ENCODE results near the gene TTC7B.

TTC7B gene

GRCh38 chr14:90730206-90730766 lies 85.9 kb downstream of the TTC7B start:
- Histone ChIP-seq H3K4me3 (ENCODE audit: low read length) (no peak overlapping the region), H3K36me3 (ENCODE audit: control insufficient read depth, low read depth, low read length) (no peaks in the 10 kb centered on the region), H3K27me3 (ENCODE audit: control insufficient read depth, insufficient read depth, low read length) (no peaks in the 10 kb centered on the region), H3K9me3 (ENCODE audit: control insufficient read depth, low read depth, low read length) (no peaks in the 10 kb centered on the region), H3K4me1 (ENCODE audit: control insufficient read depth, low read depth, low read length) (no peaks in the 10 kb centered on the region), H3K9ac (ENCODE audit: low read length) (no peak overlapping the region), H3K27ac (ENCODE audit: low read length) (no peak overlapping the region)

- H3K27me3 ChIP-seq (ENCODE audit: control insufficient read depth, insufficient read depth, low read length) = no peaks in the 10 kb centered on the region
- H3K4me3 ChIP-seq (ENCODE audit: low read length) = no peak overlapping the region
- H3K9ac ChIP-seq (ENCODE audit: low read length) = no peak overlapping the region
- no peaks in the 10 kb centered on the region for H3K36me3 ChIP-seq (ENCODE audit: control insufficient read depth, low read depth, low read length)
- no peak overlapping the region for H3K27ac ChIP-seq (ENCODE audit: low read length)
- no peaks in the 10 kb centered on the region for H3K4me1 ChIP-seq (ENCODE audit: control insufficient read depth, low read depth, low read length)
- H3K9me3 ChIP-seq (ENCODE audit: control insufficient read depth, low read depth, low read length) = no peaks in the 10 kb centered on the region
These were observed 87.3 kb downstream of the TTC7B start for GRCh38 chr14:90728951-90729350.

- Histone ChIP-seq H3K27me3 (ENCODE audit: control insufficient read depth, insufficient read depth, low read length) (no peaks in the 10 kb centered on the region), H3K4me3 (ENCODE audit: low read length) (no peak overlapping the region), H3K36me3 (ENCODE audit: control insufficient read depth, low read depth, low read length) (no peaks in the 10 kb centered on the region), H3K9me3 (ENCODE audit: control insufficient read depth, low read depth, low read length) (no peaks in the 10 kb centered on the region), H3K27ac (ENCODE audit: low read length) (no peak overlapping the region), H3K9ac (ENCODE audit: low read length) (no peak overlapping the region), H3K4me1 (ENCODE audit: control insufficient read depth, low read depth, low read length) (no peaks in the 10 kb centered on the region)
These were observed 89.1 kb downstream of the TTC7B start for GRCh38 chr14:90727082-90727481.

GRCh38 chr14:90726656-90727055 lies 89.6 kb downstream of the TTC7B start:
- no peak overlapping the region for H3K27ac ChIP-seq (ENCODE audit: low read length)
- H3K4me1 ChIP-seq (ENCODE audit: control insufficient read depth, low read depth, low read length) = no peaks in the 10 kb centered on the region
- H3K4me3 ChIP-seq (ENCODE audit: low read length) = no peak overlapping the region
- H3K36me3 ChIP-seq (ENCODE audit: control insufficient read depth, low read depth, low read length) = no peaks in the 10 kb centered on the region
- H3K27me3 ChIP-seq (ENCODE audit: control insufficient read depth, insufficient read depth, low read length) = no peaks in the 10 kb centered on the region
- no peaks in the 10 kb centered on the region for H3K9me3 ChIP-seq (ENCODE audit: control insufficient read depth, low read depth, low read length)
- H3K9ac ChIP-seq (ENCODE audit: low read length) = no peak overlapping the region

- H3K4me1 ChIP-seq (ENCODE audit: control insufficient read depth, low read depth, low read length) = no peaks in the 10 kb centered on the region
- no peak overlapping the region for H3K27ac ChIP-seq (ENCODE audit: low read length)
- H3K27me3 ChIP-seq (ENCODE audit: control insufficient read depth, insufficient read depth, low read length) = no peaks in the 10 kb centered on the region
- no peak overlapping the region for H3K9ac ChIP-seq (ENCODE audit: low read length)
- H3K36me3 ChIP-seq (ENCODE audit: control insufficient read depth, low read depth, low read length) = no peaks in the 10 kb centered on the region
- no peak overlapping the region for H3K4me3 ChIP-seq (ENCODE audit: low read length)
- no peaks in the 10 kb centered on the region for H3K9me3 ChIP-seq (ENCODE audit: control insufficient read depth, low read depth, low read length)
These were observed 91.4 kb downstream of the TTC7B start for GRCh38 chr14:90724866-90725265.

GRCh38 chr14:90722590-90722989 lies 93.6 kb downstream of the TTC7B start:
- H3K9ac ChIP-seq (ENCODE audit: low read length) = no peak overlapping the region
- peaks cover 7% of the 10 kb centered on the region for H3K4me1 ChIP-seq (ENCODE audit: control insufficient read depth, low read depth, low read length)
- H3K9me3 ChIP-seq (ENCODE audit: control insufficient read depth, low read depth, low read length) = no peaks in the 10 kb centered on the region
- H3K36me3 ChIP-seq (ENCODE audit: control insufficient read depth, low read depth, low read length) = no peaks in the 10 kb centered on the region
- no peak overlapping the region for H3K27ac ChIP-seq (ENCODE audit: low read length)
- H3K27me3 ChIP-seq (ENCODE audit: control insufficient read depth, insufficient read depth, low read length) = no peaks in the 10 kb centered on the region
- H3K4me3 ChIP-seq (ENCODE audit: low read length) = no peak overlapping the region

GRCh38 chr14:90721619-90722305 lies 94.5 kb downstream of the TTC7B start:
- Histone ChIP-seq H3K27me3 (ENCODE audit: control insufficient read depth, insufficient read depth, low read length) (no peaks in the 10 kb centered on the region), H3K27ac (ENCODE audit: low read length) (no peak overlapping the region), H3K9ac (ENCODE audit: low read length) (no peak overlapping the region), H3K36me3 (ENCODE audit: control insufficient read depth, low read depth, low read length) (no peaks in the 10 kb centered on the region), H3K4me1 (ENCODE audit: control insufficient read depth, low read depth, low read length) (peaks cover 9% of the 10 kb centered on the region), H3K9me3 (ENCODE audit: control insufficient read depth, low read depth, low read length) (no peaks in the 10 kb centered on the region), H3K4me3 (ENCODE audit: low read length) (no peak overlapping the region)

- Histone ChIP-seq H3K4me1 (ENCODE audit: control insufficient read depth, low read depth, low read length) (peaks cover 13% of the 10 kb centered on the region), H3K27ac (ENCODE audit: low read length) (no peak overlapping the region), H3K9me3 (ENCODE audit: control insufficient read depth, low read depth, low read length) (no peaks in the 10 kb centered on the region), H3K27me3 (ENCODE audit: control insufficient read depth, insufficient read depth, low read length) (no peaks in the 10 kb centered on the region), H3K4me3 (ENCODE audit: low read length) (no peak overlapping the region), H3K36me3 (ENCODE audit: control insufficient read depth, low read depth, low read length) (no peaks in the 10 kb centered on the region), H3K9ac (ENCODE audit: low read length) (no peak overlapping the region)
These were observed 95.4 kb downstream of the TTC7B start for GRCh38 chr14:90720832-90721231.

GRCh38 chr14:90720336-90720735 lies 95.9 kb downstream of the TTC7B start:
- H3K4me1 ChIP-seq (ENCODE audit: control insufficient read depth, low read depth, low read length) = peaks cover 13% of the 10 kb centered on the region
- H3K36me3 ChIP-seq (ENCODE audit: control insufficient read depth, low read depth, low read length) = no peaks in the 10 kb centered on the region
- no peak overlapping the region for H3K4me3 ChIP-seq (ENCODE audit: low read length)
- no peaks in the 10 kb centered on the region for H3K27me3 ChIP-seq (ENCODE audit: control insufficient read depth, insufficient read depth, low read length)
- H3K9me3 ChIP-seq (ENCODE audit: control insufficient read depth, low read depth, low read length) = no peaks in the 10 kb centered on the region
- H3K9ac ChIP-seq (ENCODE audit: low read length) = no peak overlapping the region
- H3K27ac ChIP-seq (ENCODE audit: low read length) = no peak overlapping the region

GRCh38 chr14:90717916-90718315 lies 98.3 kb downstream of the TTC7B start:
- Histone ChIP-seq H3K27me3 (ENCODE audit: control insufficient read depth, insufficient read depth, low read length) (no peaks in the 10 kb centered on the region), H3K9me3 (ENCODE audit: control insufficient read depth, low read depth, low read length) (no peaks in the 10 kb centered on the region), H3K27ac (ENCODE audit: low read length) (no peak overlapping the region), H3K4me1 (ENCODE audit: control insufficient read depth, low read depth, low read length) (peaks cover 13% of the 10 kb centered on the region), H3K36me3 (ENCODE audit: control insufficient read depth, low read depth, low read length) (no peaks in the 10 kb centered on the region), H3K9ac (ENCODE audit: low read length) (no peak overlapping the region), H3K4me3 (ENCODE audit: low read length) (no peak overlapping the region)

- no peaks in the 10 kb centered on the region for H3K36me3 ChIP-seq (ENCODE audit: control insufficient read depth, low read depth, low read length)
- H3K4me3 ChIP-seq (ENCODE audit: low read length) = no peak overlapping the region
- no peaks in the 10 kb centered on the region for H3K27me3 ChIP-seq (ENCODE audit: control insufficient read depth, insufficient read depth, low read length)
- no peak overlapping the region for H3K27ac ChIP-seq (ENCODE audit: low read length)
- H3K9me3 ChIP-seq (ENCODE audit: control insufficient read depth, low read depth, low read length) = no peaks in the 10 kb centered on the region
- H3K4me1 ChIP-seq (ENCODE audit: control insufficient read depth, low read depth, low read length) = peaks cover 13% of the 10 kb centered on the region
- H3K9ac ChIP-seq (ENCODE audit: low read length) = no peak overlapping the region
These were observed 100.2 kb downstream of the TTC7B start for GRCh38 chr14:90715993-90716392.

- Histone ChIP-seq H3K4me1 (ENCODE audit: control insufficient read depth, low read depth, low read length) (peaks cover 13% of the 10 kb centered on the region), H3K9me3 (ENCODE audit: control insufficient read depth, low read depth, low read length) (no peaks in the 10 kb centered on the region), H3K36me3 (ENCODE audit: control insufficient read depth, low read depth, low read length) (no peaks in the 10 kb centered on the region), H3K4me3 (ENCODE audit: low read length) (no peak overlapping the region), H3K9ac (ENCODE audit: low read length) (no peak overlapping the region), H3K27ac (ENCODE audit: low read length) (no peak overlapping the region), H3K27me3 (ENCODE audit: control insufficient read depth, insufficient read depth, low read length) (no peaks in the 10 kb centered on the region)
These were observed 100.7 kb downstream of the TTC7B start for GRCh38 chr14:90715495-90715894.
